Neural cell (in vitro differentiated cells): Measurements from ENCODE around the gene TNRC6C. TPM values are rescaled to one million over a fixed set of nuclear protein-coding genes. Genes with fewer than 3 reads are reported as not detected.

ENCODE experiments used
- H2AFZ ChIP-seq: fragments of 200-600, 300-800 bp; sonication (generic), shearing (Covaris generic); 2 replicates; pipeline ENCODE4 v1.6.0; 2014; ENCODE audit warnings: low read depth, mild to moderate bottlenecking, antibody characterized with exemption, low read length, moderate library complexity
- H3F3A ChIP-seq: fragments of 200-600 bp; shearing (Covaris generic); 2 replicates; pipeline ENCODE4 v1.6.1; 2016; ENCODE audit warnings: mild to moderate bottlenecking, moderate library complexity, mixed read lengths, antibody characterized with exemption, low read length; ENCODE audit not compliant: insufficient read depth, poor library complexity, severe bottlenecking
- H3K27ac ChIP-seq: fragments of 200-600, 300-800 bp; sonication (generic), shearing (Covaris generic); 2 replicates; pipeline ENCODE4 v1.5.1; 2014; ENCODE audit warnings: mild to moderate bottlenecking, low read length, moderate library complexity
- H3K27me3 ChIP-seq: fragments of 300-800, 200-600 bp; sonication (generic), shearing (Covaris generic); 2 replicates; pipeline ENCODE4 v1.6.0; 2014; ENCODE audit warnings: mild to moderate bottlenecking, low read depth, low read length, moderate library complexity; ENCODE audit not compliant: insufficient read depth
- H3K36me3 ChIP-seq: fragments of 300-800, 200-600 bp; sonication (generic), shearing (Covaris generic); 2 replicates; pipeline ENCODE4 v1.5.1; 2014; ENCODE audit warnings: mild to moderate bottlenecking, antibody characterized with exemption, low read length, moderate library complexity; ENCODE audit not compliant: insufficient read depth
- H3K4me2 ChIP-seq: fragments of 300-800, 200-600 bp; sonication (generic), shearing (Covaris generic); 2 replicates; pipeline ENCODE4 v1.6.0; 2014; ENCODE audit warnings: mild to moderate bottlenecking, low read length
- H3K4me3 ChIP-seq: fragments of 300-800, 200-600 bp; sonication (generic), shearing (Covaris generic); 2 replicates; pipeline ENCODE4 v1.5.1; 2014; ENCODE audit warnings: mild to moderate bottlenecking, low read length, moderate library complexity
- H3K79me2 ChIP-seq: fragments of 200-600 bp; shearing (Covaris generic); replicated peaks from 2 replicates; pipeline ENCODE4 v1.6.0; 2014; ENCODE audit warnings: mild to moderate bottlenecking, low read length, moderate library complexity; ENCODE audit not compliant: insufficient read depth
- H3K9ac ChIP-seq: fragments of 300-800, 200-600 bp; sonication (generic), shearing (Covaris generic); 2 replicates; pipeline ENCODE4 v1.6.1; 2016; ENCODE audit warnings: mild to moderate bottlenecking, low read length, mixed read lengths
- H3K9me2 ChIP-seq: fragments of 200-600 bp; shearing (Covaris generic); 2 replicates; pipeline ENCODE4 v1.6.1; 2016; ENCODE audit warnings: mild to moderate bottlenecking, low read length, mixed read lengths; ENCODE audit not compliant: insufficient read depth
- H3K9me3 ChIP-seq: fragments of 200-600, 300-800 bp; sonication (generic), shearing (Covaris generic); 2 replicates; pipeline ENCODE4 v1.6.1; 2016; ENCODE audit warnings: mild to moderate bottlenecking, mixed run types, low read length, moderate library complexity, mixed read lengths
- H4K20me1 ChIP-seq: fragments of 200-600 bp; shearing (Covaris generic); 2 replicates; pipeline ENCODE4 v1.6.1; 2016; ENCODE audit warnings: mild to moderate bottlenecking, mixed run types; ENCODE audit not compliant: insufficient read depth
- CTCF ChIP-seq: fragments of 450-650 bp; IDR thresholded peaks from 2 replicates; pipeline ENCODE4 v1.5.1; 2014; ENCODE audit warnings: antibody characterized with exemption, mild to moderate bottlenecking, moderate library complexity; ENCODE audit not compliant: poor library complexity, severe bottlenecking
- EP300 ChIP-seq: fragments of 450-650 bp; conservative IDR thresholded peaks from 2 replicates; pipeline ENCODE4 v1.6.1; 2014; ENCODE audit warnings: antibody characterized with exemption, mild to moderate bottlenecking, moderate library complexity; ENCODE audit not compliant: poor library complexity, severe bottlenecking
- EZH2 ChIP-seq: fragments of 200-600, 300-800 bp; shearing (Covaris generic), sonication (generic); IDR thresholded peaks from 2 replicates; pipeline ENCODE4 v1.6.1; 2014; ENCODE audit warnings: antibody characterized with exemption, low read length, borderline replicate concordance, mild to moderate bottlenecking; ENCODE audit not compliant: insufficient read depth, poor library complexity, severe bottlenecking
- MXI1 ChIP-seq: fragments of 450-650 bp; conservative IDR thresholded peaks from 2 replicates; pipeline ENCODE4 v1.6.1; 2014; ENCODE audit warnings: antibody characterized with exemption, mild to moderate bottlenecking; ENCODE audit not compliant: poor library complexity, severe bottlenecking
- POLR2AphosphoS5 ChIP-seq: IDR thresholded peaks from 2 replicates; pipeline ENCODE4 v1.6.1; 2012
- RAD21 ChIP-seq: fragments of 450-650 bp; conservative IDR thresholded peaks from 2 replicates; pipeline ENCODE4 v1.6.1; 2014; ENCODE audit warnings: antibody characterized with exemption, mild to moderate bottlenecking, moderate library complexity
- REST ChIP-seq: IDR thresholded peaks from 2 replicates; pipeline ENCODE4 v1.6.1; 2012; ENCODE audit warnings: borderline replicate concordance
- SMC3 ChIP-seq: fragments of 450-650 bp; conservative IDR thresholded peaks from 2 replicates; pipeline ENCODE4 v1.6.1; 2014; ENCODE audit warnings: antibody characterized with exemption, mild to moderate bottlenecking, moderate library complexity; ENCODE audit not compliant: poor library complexity
- TAF1 ChIP-seq: IDR thresholded peaks from 2 replicates; pipeline ENCODE4 v1.6.1; 2012; ENCODE audit warnings: low read depth
- polyA plus RNA-seq: library from polyadenylated mRNA; depleted of rRNA; stranded (reverse); fragments of >200 nt; gene quantifications from 2 replicates; pipeline ENCODE4 v1.2.3, GENCODE V29; 2014

TNRC6C gene
- polyA plus RNA-seq, 1 donor from 2014 or later: 15.4 TPM

GRCh38 chr17:78124081-78124835 lies 165.8 kb downstream of the TNRC6C start:
- no peaks in the 10 kb centered on the region for H3K36me3 ChIP-seq
- H3K27ac ChIP-seq: no peak overlapping the region
- H3K9me3 ChIP-seq: no peaks in the 10 kb centered on the region
- peaks cover 18% of the 10 kb centered on the region for H3K27me3 ChIP-seq
- no peaks in the 10 kb centered on the region for H3K79me2 ChIP-seq
- no peak overlapping the region for H3K4me2 ChIP-seq
- H3K9me2 ChIP-seq: no peaks in the 10 kb centered on the region
- H4K20me1 ChIP-seq: no peaks in the 10 kb centered on the region
- no peak overlapping the region for H2AFZ ChIP-seq
- no peak for TF ChIP-seq EP300
- TF ChIP-seq TAF1: no peak
- TF ChIP-seq EZH2: no peak
- no peak for TF ChIP-seq POLR2AphosphoS5
- TF ChIP-seq SMC3: no peak
- no peak for TF ChIP-seq MXI1
- TF ChIP-seq REST: no peak
- no peak for TF ChIP-seq RAD21
- TF ChIP-seq CTCF: no peak
- H3F3A ChIP-seq: no peaks in the 10 kb centered on the region
- no peak overlapping the region for H3K4me3 ChIP-seq
- H3K9ac ChIP-seq: no peak overlapping the region

- H3K9me2 ChIP-seq: no peaks in the 10 kb centered on the region
- no peak overlapping the region for H3K4me3 ChIP-seq
- no peak overlapping the region for H2AFZ ChIP-seq
- H3K4me2 ChIP-seq: no peak overlapping the region
- H3K79me2 ChIP-seq: no peaks in the 10 kb centered on the region
- H3F3A ChIP-seq: no peaks in the 10 kb centered on the region
- H3K27ac ChIP-seq: no peak overlapping the region
- no peaks in the 10 kb centered on the region for H3K9me3 ChIP-seq
- no peaks in the 10 kb centered on the region for H3K36me3 ChIP-seq
- TF ChIP-seq EZH2 (no peak), MXI1 (no peak), SMC3 (no peak), CTCF (no peak), TAF1 (no peak), EP300 (no peak), RAD21 (no peak), POLR2AphosphoS5 (no peak), REST (no peak)
- H4K20me1 ChIP-seq: no peaks in the 10 kb centered on the region
- H3K27me3 ChIP-seq: peaks cover 23% of the 10 kb centered on the region
- H3K9ac ChIP-seq: no peak overlapping the region
Observed at GRCh38 chr17:78124836-78125137, 166.3 kb downstream of the TNRC6C start.
